Testis (tissue), 3 donors: Measurements from ENCODE around the gene ZNF408. TPM values are rescaled to one million over a fixed set of nuclear protein-coding genes. Genes with fewer than 3 reads are reported as not detected.

ENCODE experiments used
- DNase-seq: peaks from one replicate; pipeline ENCODE4 v3.0.0-alpha.2; 2019
- H3K27ac ChIP-seq, 2 donors: fragments of 200-600 bp; sonication (generic); one replicate each; pipeline ENCODE4 v1.5.1; 2019
- H3K27me3 ChIP-seq: fragments of 200-600 bp; sonication (generic); one replicate; pipeline ENCODE4 v1.5.1; 2019
- H3K36me3 ChIP-seq: fragments of 200-600 bp; sonication (generic); one replicate; pipeline ENCODE4 v1.5.1; 2017; ENCODE audit warnings: low read depth; ENCODE audit errors: missing control alignments
- H3K4me1 ChIP-seq: fragments of 200-600 bp; sonication (generic); one replicate; pipeline ENCODE4 v1.5.1; 2019
- H3K4me3 ChIP-seq, 2 donors: fragments of 200-600 bp; sonication (generic); one replicate each; pipeline ENCODE4 v1.5.1; 2017 to 2019
- H3K9me3 ChIP-seq: fragments of 200-600 bp; sonication (generic); one replicate; pipeline ENCODE4 v1.5.1; 2017
- CTCF ChIP-seq, 3 experiments: fragments of 450-650 bp in 2 of 3; fragments of 200-600 bp in 1 of 3; sonication (generic) in 1 of 3; IDR thresholded peaks; one replicate each; pipeline ENCODE4 v1.5.1; 2016 to 2019; ENCODE audit warnings: antibody characterized with exemption in 3 of 3, mild to moderate bottlenecking in 2 of 3, moderate library complexity in 1 of 3
- POLR2A ChIP-seq: fragments of 450-650 bp; IDR thresholded peaks from one replicate; pipeline ENCODE4 v1.6.1; 2017; ENCODE audit warnings: antibody characterized with exemption, mild to moderate bottlenecking, moderate library complexity
- WGBS, 2 donors: methylation state at CpG; one replicate each; pipeline ENCODE4 v1.1.5; 2018; 5-methylcytosine and 5-hydroxymethylcytosine counted together
- intact Hi-C: fragments of 100-400 bp; cut with DNase I; formaldehyde crosslinking; loops from one replicate; pipeline ENCODE4 v1.15.1; 2023; ENCODE audit warnings: low total_unique reads
- polyA plus RNA-seq: library from polyadenylated mRNA; stranded (reverse); fragments of 350-450 nt; fragmentation: Illumina TruSeq; extraction: RNeasy Lipid Tissue Mini Kit (QIAGEN cat#74804); gene quantifications from one replicate; pipeline ENCODE4 v1.2.3, GENCODE V29; 2014; ENCODE audit warnings: low read depth, low replicate concordance; ENCODE audit not compliant: insufficient read depth
- total RNA-seq, 2 donors: library from RNA; depleted of rRNA; stranded (reverse); fragments of >200 nt; gene quantifications; one replicate each; pipeline ENCODE4 v1.2.3, GENCODE V29; 2016

The ZNF408 gene
- total and polyA plus RNA-seq, 3 donors from 2014 or later: 11.7 to 27.4 (median 18.3) TPM

- DNase-seq: no peak
Observed at GRCh38 chr11:46659908-46660307, 40.9 kb upstream of the ZNF408 start.

GRCh38 chr11:46661836-46662235 is 39.0 kb upstream of the ZNF408 start:
- DNase-seq: no peak
- no peak overlapping the region for H3K4me3 ChIP-seq
- no peaks in the 10 kb centered on the region for H3K27me3 ChIP-seq
- TF ChIP-seq CTCF (IDR thresholded peaks at IDR 0.05) (no peak), POLR2A (no peak)
- H3K27ac ChIP-seq: no peak overlapping the region
- no peaks in the 10 kb centered on the region for H3K36me3 ChIP-seq
- H3K4me1 ChIP-seq: peaks cover 20% of the 10 kb centered on the region
- H3K9me3 ChIP-seq: no peaks in the 10 kb centered on the region
- intact Hi-C loops: no loop called here

More at GRCh38 chr11:46659908-46660307, 40.9 kb upstream of the ZNF408 start:
- Histone ChIP-seq H3K9me3 (no peaks in the 10 kb centered on the region), H3K27ac (no peak overlapping the region), H3K27me3 (no peaks in the 10 kb centered on the region), H3K36me3 (no peaks in the 10 kb centered on the region), H3K4me1 (peaks cover 3% of the 10 kb centered on the region), H3K4me3 (no peak overlapping the region)
- intact Hi-C loops: no loop called here
- TF ChIP-seq CTCF (IDR thresholded peaks at IDR 0.05) (no peak), POLR2A (no peak)
- WGBS, 2 donors: 88 to 96% methylated on average over 1 of the region's 1 CpG

- TF ChIP-seq POLR2A: no peak
- TF ChIP-seq CTCF (IDR thresholded peaks at IDR 0.05): no peak
- Histone ChIP-seq H3K27me3 (no peaks in the 10 kb centered on the region), H3K36me3 (no peaks in the 10 kb centered on the region), H3K9me3 (no peaks in the 10 kb centered on the region), H3K27ac (no peak overlapping the region), H3K4me1 (peaks cover 25% of the 10 kb centered on the region), H3K4me3 (no peak overlapping the region)
- no peak for DNase-seq
- intact Hi-C loops: no loop called here
Observed at GRCh38 chr11:46662366-46662765, 38.5 kb upstream of the ZNF408 start.

GRCh38 chr11:46663277-46663940 is 37.4 kb upstream of the ZNF408 start:
- no peak overlapping the region for H3K4me3 ChIP-seq
- no peak overlapping the region for H3K27ac ChIP-seq
- intact Hi-C loops: no loop called here
- no peaks in the 10 kb centered on the region for H3K27me3 ChIP-seq
- TF ChIP-seq POLR2A: no peak
- TF ChIP-seq CTCF (IDR thresholded peaks at IDR 0.05): no peak
- no peaks in the 10 kb centered on the region for H3K9me3 ChIP-seq
- peaks cover 27% of the 10 kb centered on the region for H3K4me1 ChIP-seq
- WGBS, 2 donors: 86 to 88% methylated on average over 4 of the region's 4 CpGs
- DNase-seq: no peak
- H3K36me3 ChIP-seq: no peaks in the 10 kb centered on the region

- peaks cover 34% of the 10 kb centered on the region for H3K4me1 ChIP-seq
- H3K36me3 ChIP-seq: no peaks in the 10 kb centered on the region
- H3K27me3 ChIP-seq: no peaks in the 10 kb centered on the region
- H3K9me3 ChIP-seq: no peaks in the 10 kb centered on the region
- intact Hi-C loops: no loop called here
- 65 to 66% methylated on average over 6 of the region's 6 CpGs for WGBS, 2 donors
- H3K4me3 ChIP-seq: no peak overlapping the region
- H3K27ac ChIP-seq: peak overlapping the region; percentile 46 to 62
- TF ChIP-seq CTCF (IDR thresholded peaks at IDR 0.05): no peak
- TF ChIP-seq POLR2A: no peak
- peak; percentile 49 for DNase-seq
Observed at GRCh38 chr11:46664612-46665011, 36.2 kb upstream of the ZNF408 start.
